Fibroblast of the aortic adventitia (primary cell): ENCODE results near the gene GTSF1L. TPM values are rescaled to one million over a fixed set of nuclear protein-coding genes. Genes with fewer than 3 reads are reported as not detected.

Experiments
- DNase-seq: peaks from one replicate; pipeline ENCODE4 v3.0.0-alpha.2; 2010; ENCODE audit warnings: low read depth
- H3K4me3 ChIP-seq: 2 replicates; pipeline ENCODE4 v1.5.1; 2011; ENCODE audit warnings: low read depth, mild to moderate bottlenecking, control low read depth, low read length, moderate library complexity
- total RNA-seq: library from RNA; depleted of rRNA; stranded (reverse); fragments of >200 nt; gene quantifications from 2 replicates; pipeline ENCODE4 v1.2.3, GENCODE V29; 2012; ENCODE audit warnings: low replicate concordance
- TF ChIP-seq, protein P1 (sequence below): IDR thresholded peaks from 2 replicates; pipeline ENCODE4 v1.5.1; 2011; ENCODE audit warnings: mild to moderate bottlenecking, low read length, control low read depth, inconsistent platforms; ENCODE audit not compliant: insufficient read depth

The GTSF1L gene
- total RNA-seq, 1 donor: not detected

DNA sequence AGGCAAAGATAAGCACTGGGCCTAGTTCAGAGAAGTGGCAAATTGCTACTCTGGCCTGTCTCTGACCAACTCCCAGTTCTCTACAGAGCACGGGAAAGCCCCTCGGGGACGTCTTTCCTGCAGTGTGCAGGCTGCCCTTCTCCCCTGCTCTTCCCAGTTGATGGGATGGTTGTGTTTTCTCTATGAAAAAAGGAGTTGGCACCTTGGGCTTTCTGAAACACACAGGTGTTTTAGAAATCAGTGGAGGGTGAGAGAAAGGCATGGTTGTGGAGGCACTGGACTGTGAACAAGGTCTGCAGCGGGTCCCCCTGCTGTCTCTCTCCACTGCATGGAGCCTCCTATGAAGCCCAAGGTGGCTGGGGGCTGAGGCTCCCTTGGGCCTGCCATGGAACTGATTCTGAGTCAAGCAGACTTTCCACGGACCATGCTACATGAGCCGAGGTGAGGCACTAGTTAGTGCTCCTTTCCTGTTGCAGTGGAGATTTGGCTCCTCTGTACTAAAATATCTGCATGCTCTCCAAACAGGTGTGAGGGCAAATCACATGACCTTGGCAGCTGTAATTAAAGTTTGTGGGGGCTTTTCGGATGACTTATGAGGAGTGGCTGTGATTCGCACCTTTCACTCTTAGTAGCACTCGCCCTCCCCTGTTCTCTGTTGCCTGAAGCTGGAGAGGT, 16.3 kb downstream of the GTSF1L start:
- no peak for DNase-seq
- TF ChIP-seq, protein P1, sequence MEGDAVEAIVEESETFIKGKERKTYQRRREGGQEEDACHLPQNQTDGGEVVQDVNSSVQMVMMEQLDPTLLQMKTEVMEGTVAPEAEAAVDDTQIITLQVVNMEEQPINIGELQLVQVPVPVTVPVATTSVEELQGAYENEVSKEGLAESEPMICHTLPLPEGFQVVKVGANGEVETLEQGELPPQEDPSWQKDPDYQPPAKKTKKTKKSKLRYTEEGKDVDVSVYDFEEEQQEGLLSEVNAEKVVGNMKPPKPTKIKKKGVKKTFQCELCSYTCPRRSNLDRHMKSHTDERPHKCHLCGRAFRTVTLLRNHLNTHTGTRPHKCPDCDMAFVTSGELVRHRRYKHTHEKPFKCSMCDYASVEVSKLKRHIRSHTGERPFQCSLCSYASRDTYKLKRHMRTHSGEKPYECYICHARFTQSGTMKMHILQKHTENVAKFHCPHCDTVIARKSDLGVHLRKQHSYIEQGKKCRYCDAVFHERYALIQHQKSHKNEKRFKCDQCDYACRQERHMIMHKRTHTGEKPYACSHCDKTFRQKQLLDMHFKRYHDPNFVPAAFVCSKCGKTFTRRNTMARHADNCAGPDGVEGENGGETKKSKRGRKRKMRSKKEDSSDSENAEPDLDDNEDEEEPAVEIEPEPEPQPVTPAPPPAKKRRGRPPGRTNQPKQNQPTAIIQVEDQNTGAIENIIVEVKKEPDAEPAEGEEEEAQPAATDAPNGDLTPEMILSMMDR: no peak
- H3K4me3 ChIP-seq: no peak overlapping the region

DNA sequence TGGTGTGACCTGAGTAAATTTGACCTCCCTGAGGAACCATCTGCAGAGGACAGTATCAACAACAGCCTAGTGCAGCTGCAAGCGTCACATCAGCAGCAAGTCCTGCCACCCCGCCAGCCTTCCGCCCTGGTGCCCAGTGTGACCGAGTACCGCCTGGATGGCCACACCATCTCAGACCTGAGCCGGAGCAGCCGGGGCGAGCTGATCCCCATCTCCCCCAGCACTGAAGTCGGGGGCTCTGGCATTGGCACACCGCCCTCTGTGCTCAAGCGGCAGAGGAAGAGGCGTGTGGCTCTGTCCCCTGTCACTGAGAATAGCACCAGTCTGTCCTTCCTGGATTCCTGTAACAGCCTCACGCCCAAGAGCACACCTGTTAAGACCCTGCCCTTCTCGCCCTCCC, 24.3 kb downstream of the GTSF1L start:
- H3K4me3 ChIP-seq: no peak overlapping the region
- TF ChIP-seq, protein P1: no peak
- DNase-seq: no peak

DNA sequence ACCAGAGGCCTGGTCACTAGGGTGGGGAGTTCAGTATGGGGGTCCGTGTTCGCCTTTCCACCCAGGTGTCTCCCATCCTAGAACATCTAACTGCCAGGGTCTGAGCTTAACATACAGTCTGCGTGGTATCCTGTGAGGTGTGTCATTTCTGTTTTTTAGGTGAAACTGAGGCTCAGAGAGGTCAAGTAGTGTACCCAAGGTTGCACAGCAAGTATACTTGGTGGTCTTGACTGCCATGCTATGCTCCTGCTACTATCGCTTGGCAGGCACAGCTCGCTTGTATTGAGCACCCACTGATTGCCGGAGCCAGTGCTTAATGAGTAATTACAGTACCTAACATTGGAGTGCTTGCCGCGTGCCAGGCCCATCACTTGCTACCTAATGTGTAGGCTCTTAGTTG, 26.2 kb downstream of the GTSF1L start:
- TF ChIP-seq, protein P1: no peak
- DNase-seq: no peak
- no peak overlapping the region for H3K4me3 ChIP-seq

DNA sequence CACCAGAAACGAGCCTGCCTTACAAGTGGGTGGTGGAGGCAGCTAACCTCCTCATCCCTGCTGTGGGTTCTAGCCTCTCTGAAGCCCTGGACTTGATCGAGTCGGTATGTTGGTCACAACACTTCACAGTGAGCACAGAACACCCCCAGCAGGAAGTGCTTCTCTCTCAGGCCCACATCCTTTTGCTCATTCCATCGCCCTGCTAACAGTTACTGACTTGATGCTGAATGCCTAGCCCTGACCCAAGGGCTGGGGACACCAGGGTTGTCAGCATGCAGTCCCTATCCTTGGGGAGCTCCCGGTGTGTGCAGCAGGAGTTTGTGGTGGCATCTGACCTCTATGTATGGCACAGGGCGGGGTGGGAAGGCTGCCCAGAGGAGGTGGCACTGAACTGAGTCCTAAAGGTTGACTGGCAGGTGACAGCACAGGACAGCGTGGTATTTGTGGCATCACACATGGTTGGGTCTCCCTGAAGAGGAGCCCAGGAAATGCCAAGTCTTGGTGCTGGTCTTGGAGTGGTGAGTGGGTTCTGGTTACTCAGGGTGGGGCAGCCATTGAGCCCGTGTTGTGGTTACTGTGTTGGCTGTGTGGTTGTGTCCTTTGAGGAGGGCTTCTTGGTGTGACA, 26.7 kb downstream of the GTSF1L start:
- H3K4me3 ChIP-seq: no peak overlapping the region
- DNase-seq: no peak
- TF ChIP-seq, protein P1: no peak

DNA sequence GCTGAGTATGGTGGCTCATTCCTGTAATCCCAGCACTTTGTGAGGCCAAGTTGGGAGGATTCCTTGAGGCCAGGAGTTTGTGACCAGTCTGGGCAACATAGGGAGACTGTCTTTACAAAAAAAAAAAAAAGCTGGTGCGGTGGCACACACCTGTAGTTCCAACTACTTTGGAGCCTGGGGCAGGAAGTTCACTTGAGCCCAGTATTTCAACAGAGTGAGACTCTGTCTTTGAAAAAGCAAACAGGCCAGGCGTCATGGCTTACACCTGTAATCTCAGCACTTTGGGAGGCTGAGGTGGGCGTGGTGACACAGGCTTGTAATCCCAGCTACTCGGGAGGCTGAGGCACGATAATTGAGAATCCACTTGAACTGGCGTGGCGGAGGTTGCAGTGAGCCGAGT, 31.2 kb downstream of the GTSF1L start:
- TF ChIP-seq, protein P1: no peak
- no peak overlapping the region for H3K4me3 ChIP-seq
- no peak for DNase-seq

DNA sequence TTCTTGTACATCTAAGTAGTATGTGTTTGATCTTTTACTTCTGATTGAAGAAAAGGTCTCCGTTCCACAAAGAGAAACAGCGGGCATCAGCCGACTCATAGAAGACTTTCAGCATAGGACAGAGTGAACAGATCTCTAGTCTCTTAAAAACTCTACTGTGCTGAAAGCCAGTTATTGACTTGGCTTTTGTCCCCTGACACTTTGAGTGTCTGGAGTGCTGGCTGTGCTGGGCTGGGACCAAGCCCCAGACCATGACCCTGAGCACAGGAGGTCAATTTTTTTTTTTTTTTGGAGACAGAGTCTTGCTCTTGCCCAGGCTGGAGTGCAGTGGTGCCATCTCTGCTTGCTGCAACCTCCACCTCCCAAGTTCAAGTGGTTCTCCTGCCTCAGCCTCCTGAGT, 32.0 kb downstream of the GTSF1L start:
- H3K4me3 ChIP-seq: no peak overlapping the region
- TF ChIP-seq, protein P1: no peak

More for the DNA sequence above, 32.0 kb downstream of the GTSF1L start:
- DNase-seq: no peak
